Muscle layer of colon (tissue), 2 donors: Measurements from ENCODE around the gene SPDYE4.

ENCODE experiments used
- H3K27ac ChIP-seq: one replicate; pipeline ENCODE4 v1.7.0; 2013; ENCODE audit warnings: low read depth, mild to moderate bottlenecking, low read length, moderate library complexity
- H3K27me3 ChIP-seq, 2 donors: one replicate each; pipeline ENCODE4 v1.7.0; 2013; ENCODE audit warnings: low read length in 2 of 2, mild to moderate bottlenecking in 2 of 2; ENCODE audit not compliant: insufficient read depth in 2 of 2, control insufficient read depth in 1 of 2
- H3K36me3 ChIP-seq: one replicate; pipeline ENCODE4 v1.7.0; 2013; ENCODE audit warnings: mild to moderate bottlenecking, low read length; ENCODE audit not compliant: insufficient read depth
- H3K4me1 ChIP-seq: one replicate; pipeline ENCODE4 v1.7.0; 2013; ENCODE audit warnings: mild to moderate bottlenecking, low read length; ENCODE audit not compliant: insufficient read depth
- H3K4me3 ChIP-seq, 2 donors: one replicate each; pipeline ENCODE4 v1.7.0; 2013; ENCODE audit warnings: low read length in 2 of 2, low read depth in 1 of 2, mild to moderate bottlenecking in 1 of 2, moderate library complexity in 1 of 2
- H3K9ac ChIP-seq: one replicate; pipeline ENCODE4 v1.7.0; 2013; ENCODE audit warnings: low read length
- H3K9me3 ChIP-seq: one replicate; pipeline ENCODE4 v1.7.0; 2013; ENCODE audit warnings: mild to moderate bottlenecking, low read length
- donor health status: abdominal sarcoma.
- donor health status: Adenocarcinoma of cecum.

Gene SPDYE4

DNA sequence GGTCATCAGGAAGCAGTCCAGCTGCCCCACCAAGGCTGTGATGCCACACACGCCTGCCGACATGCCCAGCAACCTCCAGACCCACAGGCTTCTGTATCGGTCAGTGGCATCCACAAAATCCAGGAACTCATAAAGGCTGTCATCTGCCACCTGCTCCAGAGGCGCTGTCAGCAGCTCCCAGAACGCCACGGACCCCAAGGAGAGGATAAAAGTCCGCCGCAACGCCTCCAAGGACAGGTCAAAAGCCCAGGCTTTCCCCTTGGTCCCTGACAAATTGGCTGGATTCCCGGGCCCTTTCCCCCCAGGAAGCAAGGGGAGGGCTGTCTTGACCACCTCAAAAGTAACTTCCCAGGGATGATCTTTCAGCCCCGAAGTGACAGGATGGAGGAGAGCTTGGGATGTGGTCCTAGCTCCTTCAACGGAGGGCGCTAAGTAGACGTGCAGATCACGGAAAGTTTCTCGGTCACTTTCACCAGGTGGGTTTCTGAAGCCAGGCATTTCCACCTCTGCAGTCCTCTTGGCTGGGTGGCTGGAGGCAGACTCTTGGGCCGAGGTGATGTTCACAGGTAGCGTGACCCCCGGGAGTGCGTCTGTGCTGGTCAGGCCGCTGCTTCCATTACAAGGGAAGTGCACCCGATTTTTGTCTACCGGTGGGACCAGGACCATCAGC lies 40.0 kb upstream of the SPDYE4 start:
- H3K9me3 ChIP-seq = no peaks in the 10 kb centered on the region
- no peaks in the 10 kb centered on the region for H3K4me1 ChIP-seq
- no peak overlapping the region for H3K9ac ChIP-seq
- no peak overlapping the region for H3K4me3 ChIP-seq
- peaks cover 0 to 18% of the 10 kb centered on the region in 2 donors for H3K27me3 ChIP-seq
- no peak overlapping the region for H3K27ac ChIP-seq
- no peaks in the 10 kb centered on the region for H3K36me3 ChIP-seq

DNA sequence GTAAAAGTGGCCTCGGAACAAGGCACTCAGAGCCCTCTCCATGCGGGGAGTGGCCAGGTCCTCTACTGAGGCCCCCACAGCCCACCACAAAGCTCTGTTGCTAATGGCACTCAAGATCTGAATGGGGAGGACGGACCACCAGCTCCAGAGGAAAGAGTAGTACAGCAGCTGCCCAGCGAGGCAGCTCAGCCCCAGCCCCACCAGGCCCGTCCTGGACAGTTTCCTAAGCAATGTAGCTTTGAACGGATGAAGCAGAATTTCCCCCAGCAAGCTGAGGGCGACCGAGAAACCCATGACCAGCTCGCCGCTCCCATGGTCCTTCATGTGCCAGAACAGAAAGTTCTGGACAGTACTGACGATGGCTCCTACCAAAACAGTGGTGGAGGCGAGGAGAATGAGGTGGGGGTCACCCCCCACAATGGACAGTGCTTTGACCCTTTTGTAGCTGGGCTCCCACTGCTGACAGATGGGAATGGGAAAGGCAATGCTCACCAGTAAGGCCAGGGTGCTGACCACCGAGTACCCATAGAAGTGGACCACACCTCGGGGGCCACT lies 39.4 kb upstream of the SPDYE4 start:
- no peak overlapping the region for H3K4me3 ChIP-seq
- no peak overlapping the region for H3K9ac ChIP-seq
- H3K4me1 ChIP-seq = no peaks in the 10 kb centered on the region
- no peak overlapping the region for H3K27ac ChIP-seq
- H3K36me3 ChIP-seq = no peaks in the 10 kb centered on the region
- H3K27me3 ChIP-seq = peaks cover 0 to 18% of the 10 kb centered on the region in 2 donors
- no peaks in the 10 kb centered on the region for H3K9me3 ChIP-seq

GRCh38 chr17:8794636-8795035 lies 36.3 kb upstream of the SPDYE4 start:
- Histone ChIP-seq H3K36me3 (no peaks in the 10 kb centered on the region), H3K27me3 (peaks cover 0 to 17% of the 10 kb centered on the region in 2 donors), H3K27ac (no peak overlapping the region), H3K4me3 (no peak overlapping the region), H3K4me1 (no peaks in the 10 kb centered on the region), H3K9ac (no peak overlapping the region), H3K9me3 (peaks cover 8% of the 10 kb centered on the region)

GRCh38 chr17:8793649-8794048 lies 35.3 kb upstream of the SPDYE4 start:
- Histone ChIP-seq H3K27me3 (peaks cover 0 to 8% of the 10 kb centered on the region in 2 donors), H3K9me3 (peaks cover 8% of the 10 kb centered on the region), H3K4me3 (no peak overlapping the region), H3K4me1 (no peaks in the 10 kb centered on the region), H3K9ac (no peak overlapping the region), H3K36me3 (no peaks in the 10 kb centered on the region), H3K27ac (no peak overlapping the region)

DNA sequence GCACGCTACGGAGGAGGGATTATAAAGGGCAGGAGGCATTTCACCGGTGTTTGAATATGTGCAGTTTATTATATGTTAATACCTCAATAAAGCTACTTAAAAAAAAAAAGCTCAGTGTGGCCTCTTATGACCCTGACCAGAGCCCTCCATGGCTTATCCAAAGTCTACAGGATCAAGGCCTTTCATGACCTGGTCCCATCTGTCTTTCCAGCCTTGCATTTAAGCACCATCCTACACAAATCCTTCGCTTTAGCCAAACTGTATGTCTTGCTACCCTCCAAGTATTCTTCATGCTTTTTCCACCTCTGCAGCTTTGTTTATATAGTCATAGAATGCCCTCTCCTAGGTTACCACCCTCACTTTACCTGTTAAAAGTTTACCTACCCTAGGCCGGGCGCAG lies 34.3 kb upstream of the SPDYE4 start:
- Histone ChIP-seq H3K36me3 (no peaks in the 10 kb centered on the region), H3K27me3 (no peaks in the 10 kb centered on the region), H3K4me1 (no peaks in the 10 kb centered on the region), H3K27ac (no peak overlapping the region), H3K4me3 (no peak overlapping the region), H3K9me3 (peaks cover 8% of the 10 kb centered on the region), H3K9ac (no peak overlapping the region)

DNA sequence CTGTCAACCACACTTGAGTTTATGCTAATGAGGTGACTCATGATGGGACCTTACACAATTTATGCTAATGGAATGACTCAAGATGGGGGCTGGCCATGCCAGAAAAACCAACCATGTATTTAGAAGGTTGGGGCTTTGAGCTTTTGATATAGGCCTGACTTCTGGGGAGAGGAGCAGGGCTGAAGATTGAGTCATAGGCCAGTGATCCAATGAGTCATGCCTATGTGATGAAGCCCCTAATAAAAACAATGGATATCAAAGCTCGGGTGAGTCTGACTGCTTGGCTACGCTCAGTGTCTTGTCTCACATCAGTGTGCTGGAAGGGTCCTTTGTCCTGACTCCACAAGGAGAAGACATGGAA lies 33.5 kb upstream of the SPDYE4 start:
- no peak overlapping the region for H3K27ac ChIP-seq
- H3K4me1 ChIP-seq = no peaks in the 10 kb centered on the region
- H3K9ac ChIP-seq = no peak overlapping the region
- no peaks in the 10 kb centered on the region for H3K36me3 ChIP-seq
- no peak overlapping the region for H3K4me3 ChIP-seq
- H3K9me3 ChIP-seq = peaks cover 8% of the 10 kb centered on the region
- H3K27me3 ChIP-seq = no peaks in the 10 kb centered on the region

DNA sequence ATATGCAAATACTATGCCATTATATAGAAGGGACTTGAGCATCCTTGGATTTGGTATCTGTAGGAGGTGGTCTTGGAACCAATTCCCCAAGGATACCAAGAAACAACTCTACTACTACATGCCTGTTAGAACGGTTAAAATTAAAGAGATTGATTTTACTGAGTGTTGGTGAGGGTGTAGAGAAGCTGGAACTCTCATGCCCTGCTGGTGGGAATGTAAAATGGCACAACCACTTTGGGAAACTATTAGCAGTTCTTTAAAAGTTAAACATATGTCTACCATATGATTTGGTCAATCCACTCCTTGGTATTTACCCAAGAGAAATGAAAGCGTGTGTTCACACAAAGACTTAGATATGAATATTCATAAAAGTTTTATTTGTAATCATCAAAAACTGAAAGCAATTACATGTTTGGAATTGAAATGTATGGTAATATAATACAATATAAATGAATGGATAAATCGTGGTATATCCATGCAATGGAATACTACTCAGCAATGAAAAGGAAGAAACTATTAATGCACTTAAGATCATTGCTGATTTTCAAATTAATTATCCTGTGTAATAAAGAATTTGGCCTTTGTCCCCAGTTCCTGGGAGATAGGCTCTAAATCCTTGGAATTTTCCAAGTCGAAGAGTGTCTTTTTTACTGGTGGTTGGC lies 33.0 kb upstream of the SPDYE4 start:
- H3K4me3 ChIP-seq = no peak overlapping the region
- peaks cover 8% of the 10 kb centered on the region for H3K9me3 ChIP-seq
- H3K36me3 ChIP-seq = no peaks in the 10 kb centered on the region
- no peak overlapping the region for H3K9ac ChIP-seq
- no peaks in the 10 kb centered on the region for H3K27me3 ChIP-seq
- H3K4me1 ChIP-seq = no peaks in the 10 kb centered on the region
- no peak overlapping the region for H3K27ac ChIP-seq

DNA sequence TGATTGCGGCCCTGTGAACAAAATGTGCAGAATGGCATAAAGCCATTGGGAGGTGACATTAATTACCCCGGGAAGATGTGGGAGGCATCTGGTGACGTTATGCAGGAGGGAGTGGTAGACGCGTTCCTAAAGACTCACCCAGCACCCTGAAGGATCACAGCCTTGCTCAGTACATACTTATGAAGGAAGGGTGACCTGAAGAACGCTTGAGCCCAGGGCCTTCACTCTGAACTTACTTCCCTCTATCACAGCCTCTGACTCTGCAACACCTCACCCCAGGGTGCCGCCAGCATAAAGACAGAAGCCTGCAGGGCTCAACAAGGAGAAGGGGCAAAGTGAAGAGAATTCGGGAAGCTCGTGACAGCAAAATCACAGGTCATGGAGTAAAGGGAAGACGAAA lies 31.4 kb upstream of the SPDYE4 start:
- Histone ChIP-seq H3K27me3 (peaks cover 0 to 5% of the 10 kb centered on the region in 2 donors), H3K27ac (no peak overlapping the region), H3K4me3 (no peak overlapping the region), H3K9me3 (peaks cover 8% of the 10 kb centered on the region), H3K9ac (no peak overlapping the region), H3K4me1 (no peaks in the 10 kb centered on the region), H3K36me3 (no peaks in the 10 kb centered on the region)

DNA sequence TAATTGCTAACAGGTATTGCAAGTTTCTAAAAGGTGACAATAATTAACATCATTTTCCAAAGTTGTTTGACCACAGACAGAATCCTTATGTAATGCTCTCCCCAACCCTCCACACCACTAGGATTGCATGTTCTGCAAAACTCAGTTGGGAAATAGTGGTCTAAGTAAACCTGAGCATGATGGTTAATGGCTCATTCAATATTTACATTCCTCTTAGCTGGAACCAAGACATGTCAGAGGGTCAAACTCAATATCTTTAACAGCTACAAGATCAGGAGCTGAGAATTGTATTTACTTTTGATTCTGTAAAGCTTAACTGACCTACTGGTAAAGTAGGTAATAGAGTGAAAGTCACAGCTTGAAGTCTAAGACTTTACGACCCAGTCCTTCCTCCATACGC lies 30.7 kb upstream of the SPDYE4 start:
- Histone ChIP-seq H3K36me3 (no peaks in the 10 kb centered on the region), H3K4me3 (no peak overlapping the region), H3K9ac (no peak overlapping the region), H3K9me3 (peaks cover 8% of the 10 kb centered on the region), H3K27ac (no peak overlapping the region), H3K27me3 (peaks cover 0 to 5% of the 10 kb centered on the region in 2 donors), H3K4me1 (no peaks in the 10 kb centered on the region)

DNA sequence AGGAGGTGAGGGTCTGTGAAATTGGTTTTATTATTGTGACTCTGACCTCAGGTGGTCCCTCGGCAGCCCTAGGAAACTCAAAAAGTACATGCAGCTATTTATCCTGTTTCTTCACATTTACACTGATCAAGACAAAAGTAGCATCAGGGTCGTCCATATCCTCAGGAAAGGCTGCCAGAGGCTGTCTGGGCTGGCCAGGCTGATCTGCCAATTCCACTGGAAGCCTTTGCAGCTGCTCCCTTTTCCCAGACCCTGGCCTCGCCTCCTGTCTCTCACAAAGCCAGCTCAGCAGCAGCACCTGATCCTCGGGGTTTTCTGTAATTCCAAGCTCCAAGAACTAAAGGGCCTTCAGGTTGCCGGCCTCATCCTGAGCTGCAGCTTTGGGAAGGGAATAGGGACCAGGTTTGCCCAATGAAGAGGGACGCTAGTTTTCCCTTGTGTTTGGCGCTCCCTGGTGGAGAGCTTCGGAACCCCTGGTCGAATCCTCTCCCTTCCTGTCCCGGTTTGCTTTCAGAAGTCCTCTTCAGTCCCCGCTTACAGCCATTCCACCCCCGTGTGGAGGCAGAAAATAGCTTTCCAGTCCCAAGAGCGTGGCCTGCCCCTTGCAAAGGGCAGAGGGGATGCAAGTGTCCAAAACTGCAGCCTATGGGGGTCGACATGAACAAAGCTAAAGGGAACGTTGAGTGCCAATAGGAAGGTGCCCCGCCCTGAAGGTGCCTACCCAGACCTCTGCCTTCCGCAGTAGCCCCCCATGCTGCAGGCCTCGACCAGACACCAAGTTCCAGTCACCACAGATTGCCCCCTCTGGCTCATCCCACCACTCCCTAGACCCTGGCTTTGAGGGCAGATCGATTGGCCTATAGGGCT lies 27.4 kb upstream of the SPDYE4 start:
- H3K4me1 ChIP-seq = no peaks in the 10 kb centered on the region
- H3K36me3 ChIP-seq = no peaks in the 10 kb centered on the region
- H3K4me3 ChIP-seq = no peak overlapping the region
- no peak overlapping the region for H3K9ac ChIP-seq
- no peaks in the 10 kb centered on the region for H3K9me3 ChIP-seq
- H3K27me3 ChIP-seq = peaks cover 0 to 5% of the 10 kb centered on the region in 2 donors
- no peak overlapping the region for H3K27ac ChIP-seq

- no peaks in the 10 kb centered on the region for H3K4me1 ChIP-seq
- no peak overlapping the region for H3K4me3 ChIP-seq
- peaks cover 0 to 5% of the 10 kb centered on the region in 2 donors for H3K27me3 ChIP-seq
- H3K27ac ChIP-seq = no peak overlapping the region
- no peak overlapping the region for H3K9ac ChIP-seq
- no peaks in the 10 kb centered on the region for H3K36me3 ChIP-seq
- no peaks in the 10 kb centered on the region for H3K9me3 ChIP-seq
Measured at GRCh38 chr17:8782176-8782575, 23.8 kb upstream of the SPDYE4 start.
